Measurements from ENCODE around the gene CYP2S1. TPM values are rescaled to one million over a fixed set of nuclear protein-coding genes. Genes with fewer than 3 reads are reported as not detected.

Gene CYP2S1
- polyA plus RNA-seq, 1 donor from 2014 or later: not detected

GRCh38 chr19:41187884-41188279 lies 5.1 kb upstream of the CYP2S1 start:
- TF ChIP-seq POLR2AphosphoS5 (IDR thresholded peaks at IDR 0.05): no peak
- TF ChIP-seq TAF1 (IDR thresholded peaks at IDR 0.05; ENCODE audit: low read depth): no peak
- TF ChIP-seq REST (IDR thresholded peaks at IDR 0.05; ENCODE audit: borderline replicate concordance): no peak
- no peak for TF ChIP-seq SMC3 (conservative IDR thresholded peaks at IDR 0.05; ENCODE audit: poor library complexity)
- TF ChIP-seq EP300 (conservative IDR thresholded peaks at IDR 0.05; ENCODE audit: poor library complexity, severe bottlenecking): no peak
- TF ChIP-seq MXI1 (conservative IDR thresholded peaks at IDR 0.05; ENCODE audit: poor library complexity, severe bottlenecking): no peak
- TF ChIP-seq EZH2 (IDR thresholded peaks at IDR 0.05; ENCODE audit: borderline replicate concordance, insufficient read depth, low read length, poor library complexity, severe bottlenecking): no peak
- TF ChIP-seq RAD21 (conservative IDR thresholded peaks at IDR 0.05): no peak
- TF ChIP-seq, protein P1, sequence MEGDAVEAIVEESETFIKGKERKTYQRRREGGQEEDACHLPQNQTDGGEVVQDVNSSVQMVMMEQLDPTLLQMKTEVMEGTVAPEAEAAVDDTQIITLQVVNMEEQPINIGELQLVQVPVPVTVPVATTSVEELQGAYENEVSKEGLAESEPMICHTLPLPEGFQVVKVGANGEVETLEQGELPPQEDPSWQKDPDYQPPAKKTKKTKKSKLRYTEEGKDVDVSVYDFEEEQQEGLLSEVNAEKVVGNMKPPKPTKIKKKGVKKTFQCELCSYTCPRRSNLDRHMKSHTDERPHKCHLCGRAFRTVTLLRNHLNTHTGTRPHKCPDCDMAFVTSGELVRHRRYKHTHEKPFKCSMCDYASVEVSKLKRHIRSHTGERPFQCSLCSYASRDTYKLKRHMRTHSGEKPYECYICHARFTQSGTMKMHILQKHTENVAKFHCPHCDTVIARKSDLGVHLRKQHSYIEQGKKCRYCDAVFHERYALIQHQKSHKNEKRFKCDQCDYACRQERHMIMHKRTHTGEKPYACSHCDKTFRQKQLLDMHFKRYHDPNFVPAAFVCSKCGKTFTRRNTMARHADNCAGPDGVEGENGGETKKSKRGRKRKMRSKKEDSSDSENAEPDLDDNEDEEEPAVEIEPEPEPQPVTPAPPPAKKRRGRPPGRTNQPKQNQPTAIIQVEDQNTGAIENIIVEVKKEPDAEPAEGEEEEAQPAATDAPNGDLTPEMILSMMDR (IDR thresholded peaks at IDR 0.05; ENCODE audit: poor library complexity, severe bottlenecking): no peak
- H3K9me2 ChIP-seq (ENCODE audit: insufficient read depth, low read length): no peaks in the 10 kb centered on the region
- H3K9me3 ChIP-seq (ENCODE audit: low read length): no peaks in the 10 kb centered on the region
- no peak overlapping the region for H2AFZ ChIP-seq (ENCODE audit: low read depth, low read length)
- no peak overlapping the region for H3K4me3 ChIP-seq (ENCODE audit: low read length)
- no peaks in the 10 kb centered on the region for H3K36me3 ChIP-seq (ENCODE audit: insufficient read depth, low read length)
- H3K4me2 ChIP-seq (ENCODE audit: low read length): no peak overlapping the region
- no peak overlapping the region for H3K9ac ChIP-seq (ENCODE audit: low read length)
- H4K20me1 ChIP-seq (ENCODE audit: insufficient read depth): no peaks in the 10 kb centered on the region
- H3K79me2 ChIP-seq (replicated peaks; ENCODE audit: insufficient read depth, low read length): no peaks in the 10 kb centered on the region
- H3F3A ChIP-seq (ENCODE audit: insufficient read depth, low read length, poor library complexity, severe bottlenecking): no peaks in the 10 kb centered on the region
- peaks cover 11% of the 10 kb centered on the region for H3K27me3 ChIP-seq (ENCODE audit: insufficient read depth, low read depth, low read length)
- H3K27ac ChIP-seq (ENCODE audit: low read length): no peak overlapping the region

DNA sequence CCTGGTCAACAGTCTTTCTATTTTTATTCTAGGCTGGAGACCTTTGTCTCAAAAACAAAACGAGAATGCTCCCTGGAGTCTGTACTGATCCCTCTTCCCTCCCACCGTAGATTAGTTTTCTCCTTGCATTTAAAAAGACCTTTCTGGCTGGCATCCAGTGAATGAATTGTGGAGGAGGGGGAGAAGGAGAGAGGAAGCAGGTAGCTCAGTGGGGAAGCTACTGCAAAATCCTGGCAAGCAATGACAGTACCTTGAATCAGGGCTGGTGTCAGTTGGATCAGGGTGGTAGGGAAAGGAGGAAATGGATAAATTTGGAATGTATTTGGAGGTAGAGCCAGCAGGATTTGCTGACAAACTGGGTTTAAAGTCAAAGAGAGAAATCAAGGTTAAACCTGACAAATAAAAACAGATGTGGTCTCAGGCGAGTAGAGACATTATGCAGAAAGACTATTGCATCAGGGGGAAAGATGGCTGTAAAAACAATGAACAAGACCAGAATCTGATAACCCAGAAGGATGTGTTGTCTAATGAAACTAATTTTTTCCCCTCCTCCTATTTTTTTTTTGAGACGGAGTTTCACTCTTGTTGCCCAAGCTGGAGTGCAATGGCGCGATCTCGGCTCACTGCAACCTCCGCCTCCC lies 3.5 kb upstream of the CYP2S1 start:
- Histone ChIP-seq H3K9me3 (ENCODE audit: low read length) (no peaks in the 10 kb centered on the region), H3K9ac (ENCODE audit: low read length) (no peak overlapping the region), H3K36me3 (ENCODE audit: insufficient read depth, low read length) (no peaks in the 10 kb centered on the region), H3K4me2 (ENCODE audit: low read length) (no peak overlapping the region), H3K9me2 (ENCODE audit: insufficient read depth, low read length) (no peaks in the 10 kb centered on the region), H3K27me3 (ENCODE audit: insufficient read depth, low read depth, low read length) (peaks cover 22% of the 10 kb centered on the region), H3K4me3 (ENCODE audit: low read length) (no peak overlapping the region), H3K27ac (ENCODE audit: low read length) (no peak overlapping the region), H2AFZ (ENCODE audit: low read depth, low read length) (no peak overlapping the region), H4K20me1 (ENCODE audit: insufficient read depth) (no peaks in the 10 kb centered on the region), H3K79me2 (replicated peaks; ENCODE audit: insufficient read depth, low read length) (no peaks in the 10 kb centered on the region), H3F3A (ENCODE audit: insufficient read depth, low read length, poor library complexity, severe bottlenecking) (no peaks in the 10 kb centered on the region)
- TF ChIP-seq EZH2 (IDR thresholded peaks at IDR 0.05; ENCODE audit: borderline replicate concordance, insufficient read depth, low read length, poor library complexity, severe bottlenecking) (no peak), EP300 (conservative IDR thresholded peaks at IDR 0.05; ENCODE audit: poor library complexity, severe bottlenecking) (no peak), REST (IDR thresholded peaks at IDR 0.05; ENCODE audit: borderline replicate concordance) (no peak), RAD21 (conservative IDR thresholded peaks at IDR 0.05) (no peak), POLR2AphosphoS5 (IDR thresholded peaks at IDR 0.05) (no peak), SMC3 (conservative IDR thresholded peaks at IDR 0.05; ENCODE audit: poor library complexity) (no peak), TAF1 (IDR thresholded peaks at IDR 0.05; ENCODE audit: low read depth) (no peak), MXI1 (conservative IDR thresholded peaks at IDR 0.05; ENCODE audit: poor library complexity, severe bottlenecking) (no peak)
- TF ChIP-seq, protein P1 (IDR thresholded peaks at IDR 0.05; ENCODE audit: poor library complexity, severe bottlenecking): no peak

All from neural cell (in vitro differentiated cells).